Endothelial cell of coronary artery (primary cell): Measurements from ENCODE around the gene MGP. TPM values are rescaled to one million over a fixed set of nuclear protein-coding genes. Genes with fewer than 3 reads are reported as not detected.

Experiments
- total RNA-seq: library from RNA; depleted of rRNA; stranded (reverse); fragments of >200 nt; gene quantifications from 2 replicates; pipeline ENCODE4 v1.2.3, GENCODE V29; 2014

Gene MGP
- 65.4 and 192 TPM in 2 replicates for total RNA-seq

DNA sequence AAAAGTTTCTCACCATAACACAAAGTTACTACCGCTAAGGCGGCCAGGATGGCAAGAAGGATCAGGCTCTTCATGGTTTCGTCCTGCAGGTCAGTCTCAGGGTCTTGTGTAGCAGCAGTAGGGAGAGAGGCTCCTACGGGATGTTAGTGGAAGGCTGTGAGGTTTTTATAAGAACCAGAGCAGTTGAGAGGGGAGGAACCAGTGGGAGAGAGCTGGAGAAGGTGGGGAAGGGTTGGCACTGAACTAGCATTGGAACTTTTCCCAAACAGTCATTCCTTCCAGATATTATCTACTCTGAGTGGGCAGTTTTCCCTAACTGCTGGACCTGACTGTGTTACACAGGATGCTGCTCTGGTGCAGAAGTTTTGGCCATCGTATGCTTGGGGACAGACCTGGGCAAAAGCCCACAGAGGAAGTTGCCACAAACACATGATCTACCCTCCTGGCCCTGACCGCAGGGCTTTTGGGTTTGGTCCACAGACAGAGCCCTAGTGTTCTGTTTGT is at the start of gene MGP:
TSS of gene MGP (minus strand) at position 137 of the 504 bp plus-strand sequence. CDS start at position 74, 63 bp downstream.

GRCh38 chr12:14843425-14843887 is 42.2 kb downstream of the MGP start, which contains the start of gene ART4:
Gene ART4, minus strand, starts transcription at chr12:14843526. Its CDS starts 413 bp downstream, at chr12:14843113.

Other genes starting within 250 kb of the MGP start
- gene GUCY2C, start 189.3 kb downstream of the MGP start, total RNA-seq: not detected in 2 replicates
- gene WBP11, start 82.4 kb downstream of the MGP start, total RNA-seq: 13.5 and 16.5 TPM in 2 replicates
- 1.1 and 1.3 TPM in 2 replicates for gene C12orf60, start 82.2 kb downstream of the MGP start, total RNA-seq
- 0.09 and 0.56 TPM in 2 replicates for gene SMCO3, start 71.7 kb downstream of the MGP start, total RNA-seq
- 9.4 and 17.9 TPM in 2 replicates for gene ART4, start 42.3 kb downstream of the MGP start, total RNA-seq
- 0.09 and 0.27 TPM in 2 replicates for gene ERP27, start 52.7 kb upstream of the MGP start, total RNA-seq
- 193 and 252 TPM in 2 replicates for gene ARHGDIB, start 75.7 kb upstream of the MGP start, total RNA-seq
- gene PDE6H, start 87.2 kb upstream of the MGP start, total RNA-seq: not detected in 2 replicates